ENCODE results near the gene HBP1. TPM values are rescaled to one million over a fixed set of nuclear protein-coding genes. Genes with fewer than 3 reads are reported as not detected.
A peak's percentile ranks its signal among the peaks of the same experiment; 100 is the strongest.
"Not testable (repeated sequence)": the region's sequence is repeated elsewhere in the genome, so short reads cannot be mapped to it uniquely, and the experiment has no call there.

HBP1 gene
- total RNA-seq, 1 experiment from 2014 or later = 44.8 TPM

GRCh38 chr7:107147464-107148393, 21.1 kb upstream of the HBP1 start:
- Histone ChIP-seq H3K27ac (no peak overlapping the region), H3K4me1 (replicated peaks) (peaks cover 3% of the 10 kb centered on the region), H3K9me3 (replicated peaks) (no peaks in the 10 kb centered on the region), H3K4me3 (no peak overlapping the region), H3K27me3 (replicated peaks) (no peaks in the 10 kb centered on the region), H3K36me3 (no peaks in the 10 kb centered on the region)
- peak in 1 of 2 experiments; percentile 34 for DNase-seq (ENCODE audit: low read depth in 1 of 2, low spot score in 2 of 2)

- Histone ChIP-seq H3K4me1 (replicated peaks) (peaks cover 3% of the 10 kb centered on the region), H3K27ac (no peak overlapping the region), H3K36me3 (no peaks in the 10 kb centered on the region), H3K4me3 (no peak overlapping the region), H3K27me3 (replicated peaks) (no peaks in the 10 kb centered on the region), H3K9me3 (replicated peaks) (no peaks in the 10 kb centered on the region)
- no peak for DNase-seq (ENCODE audit: low read depth in 1 of 2, low spot score in 2 of 2)
These were observed 20.1 kb upstream of the HBP1 start for GRCh38 chr7:107148721-107149120.

- DNase-seq (ENCODE audit: low read depth in 1 of 2, low spot score in 2 of 2) = no peak
- no peaks in the 10 kb centered on the region for H3K36me3 ChIP-seq
- H3K27me3 ChIP-seq (replicated peaks) = no peaks in the 10 kb centered on the region
- no peak overlapping the region for H3K4me3 ChIP-seq
- peaks cover 3% of the 10 kb centered on the region for H3K4me1 ChIP-seq (replicated peaks)
- no peak overlapping the region for H3K27ac ChIP-seq
- H3K9me3 ChIP-seq (replicated peaks) = no peaks in the 10 kb centered on the region
These were observed 18.9 kb upstream of the HBP1 start for GRCh38 chr7:107149863-107150262.

GRCh38 chr7:107150375-107151073, 18.3 kb upstream of the HBP1 start:
- Histone ChIP-seq H3K36me3 (no peaks in the 10 kb centered on the region), H3K4me1 (replicated peaks) (peaks cover 3% of the 10 kb centered on the region), H3K27ac (no peak overlapping the region), H3K27me3 (replicated peaks) (no peaks in the 10 kb centered on the region), H3K9me3 (replicated peaks) (no peaks in the 10 kb centered on the region), H3K4me3 (no peak overlapping the region)
- peak; percentile 62 to 64 for DNase-seq (ENCODE audit: low read depth in 1 of 2, low spot score in 2 of 2)

- DNase-seq (ENCODE audit: low read depth in 1 of 2, low spot score in 2 of 2) = no peak
- no peaks in the 10 kb centered on the region for H3K27me3 ChIP-seq (replicated peaks)
- no peak overlapping the region for H3K4me3 ChIP-seq
- no peaks in the 10 kb centered on the region for H3K36me3 ChIP-seq
- no peaks in the 10 kb centered on the region for H3K9me3 ChIP-seq (replicated peaks)
- peaks cover 3% of the 10 kb centered on the region for H3K4me1 ChIP-seq (replicated peaks)
- no peak overlapping the region for H3K27ac ChIP-seq
These were observed 17.3 kb upstream of the HBP1 start for GRCh38 chr7:107151538-107151937.

- no peaks in the 10 kb centered on the region for H3K27me3 ChIP-seq (replicated peaks)
- no peak overlapping the region for H3K27ac ChIP-seq
- H3K4me3 ChIP-seq = no peak overlapping the region
- peaks cover 3% of the 10 kb centered on the region for H3K4me1 ChIP-seq (replicated peaks)
- H3K9me3 ChIP-seq (replicated peaks) = no peaks in the 10 kb centered on the region
- no peak for DNase-seq (ENCODE audit: low read depth in 1 of 2, low spot score in 2 of 2)
- no peaks in the 10 kb centered on the region for H3K36me3 ChIP-seq
These were observed 16.8 kb upstream of the HBP1 start for GRCh38 chr7:107152011-107152410.

- DNase-seq (ENCODE audit: low read depth in 1 of 2, low spot score in 2 of 2) = no peak
- H3K9me3 ChIP-seq (replicated peaks) = no peaks in the 10 kb centered on the region
- H3K27me3 ChIP-seq (replicated peaks) = no peaks in the 10 kb centered on the region
- no peaks in the 10 kb centered on the region for H3K36me3 ChIP-seq
- no peaks in the 10 kb centered on the region for H3K4me1 ChIP-seq (replicated peaks)
- no peak overlapping the region for H3K27ac ChIP-seq
- no peak overlapping the region for H3K4me3 ChIP-seq
These were observed 14.0 kb upstream of the HBP1 start for GRCh38 chr7:107154826-107155225.

- not testable (repeated sequence) for DNase-seq (ENCODE audit: low read depth in 1 of 2, low spot score in 2 of 2); H3K27me3 ChIP-seq (replicated peaks); H3K36me3 ChIP-seq; H3K4me3 ChIP-seq; H3K9me3 ChIP-seq (replicated peaks); H3K4me1 ChIP-seq (replicated peaks); H3K27ac ChIP-seq
These were observed 13.1 kb upstream of the HBP1 start for GRCh38 chr7:107155726-107156125.

- no peaks in the 10 kb centered on the region for H3K27me3 ChIP-seq (replicated peaks)
- no peak overlapping the region for H3K4me3 ChIP-seq
- H3K36me3 ChIP-seq = no peaks in the 10 kb centered on the region
- H3K4me1 ChIP-seq (replicated peaks) = no peaks in the 10 kb centered on the region
- H3K27ac ChIP-seq = no peak overlapping the region
- no peak for DNase-seq (ENCODE audit: low read depth in 1 of 2, low spot score in 2 of 2)
- H3K9me3 ChIP-seq (replicated peaks) = no peaks in the 10 kb centered on the region
These were observed 11.7 kb upstream of the HBP1 start for GRCh38 chr7:107157091-107157490.

GRCh38 chr7:107158028-107158427, 10.8 kb upstream of the HBP1 start:
- no peaks in the 10 kb centered on the region for H3K4me1 ChIP-seq (replicated peaks)
- H3K9me3 ChIP-seq (replicated peaks) = no peaks in the 10 kb centered on the region
- no peaks in the 10 kb centered on the region for H3K36me3 ChIP-seq
- no peak for DNase-seq (ENCODE audit: low read depth in 1 of 2, low spot score in 2 of 2)
- H3K4me3 ChIP-seq = no peak overlapping the region
- no peaks in the 10 kb centered on the region for H3K27me3 ChIP-seq (replicated peaks)
- H3K27ac ChIP-seq = no peak overlapping the region

- Histone ChIP-seq H3K36me3 (no peaks in the 10 kb centered on the region), H3K9me3 (replicated peaks) (no peaks in the 10 kb centered on the region), H3K4me3 (no peak overlapping the region), H3K27me3 (replicated peaks) (no peaks in the 10 kb centered on the region), H3K4me1 (replicated peaks) (0 out of 2 replicates have a peak, but pooled peaks cover 6% of the 10 kb centered on the region), H3K27ac (no peak overlapping the region)
- DNase-seq (ENCODE audit: low read depth in 1 of 2, low spot score in 2 of 2) = no peak
These were observed 8.4 kb upstream of the HBP1 start for GRCh38 chr7:107160389-107160788.

- 0 out of 2 replicates have a peak, but pooled peaks cover 6% of the 10 kb centered on the region for H3K4me1 ChIP-seq (replicated peaks)
- no peak overlapping the region for H3K4me3 ChIP-seq
- H3K27ac ChIP-seq = no peak overlapping the region
- H3K9me3 ChIP-seq (replicated peaks) = no peaks in the 10 kb centered on the region
- H3K27me3 ChIP-seq (replicated peaks) = no peaks in the 10 kb centered on the region
- DNase-seq (ENCODE audit: low read depth in 1 of 2, low spot score in 2 of 2) = no peak
- H3K36me3 ChIP-seq = no peaks in the 10 kb centered on the region
These were observed 7.4 kb upstream of the HBP1 start for GRCh38 chr7:107161415-107161814.

GRCh38 chr7:107162475-107162874, 6.3 kb upstream of the HBP1 start:
- 0 out of 2 replicates have a peak, but pooled peaks cover 6% of the 10 kb centered on the region for H3K4me1 ChIP-seq (replicated peaks)
- no peaks in the 10 kb centered on the region for H3K27me3 ChIP-seq (replicated peaks)
- H3K27ac ChIP-seq = no peak overlapping the region
- no peak overlapping the region for H3K4me3 ChIP-seq
- DNase-seq (ENCODE audit: low read depth in 1 of 2, low spot score in 2 of 2) = no peak
- no peaks in the 10 kb centered on the region for H3K36me3 ChIP-seq
- no peaks in the 10 kb centered on the region for H3K9me3 ChIP-seq (replicated peaks)

- no peak overlapping the region for H3K4me3 ChIP-seq
- no peaks in the 10 kb centered on the region for H3K27me3 ChIP-seq (replicated peaks)
- no peak for DNase-seq (ENCODE audit: low read depth in 1 of 2, low spot score in 2 of 2)
- no peaks in the 10 kb centered on the region for H3K36me3 ChIP-seq
- no peak overlapping the region for H3K27ac ChIP-seq
- H3K4me1 ChIP-seq (replicated peaks) = 0 out of 2 replicates have a peak, but pooled peaks cover 6% of the 10 kb centered on the region
- no peaks in the 10 kb centered on the region for H3K9me3 ChIP-seq (replicated peaks)
These were observed 4.7 kb upstream of the HBP1 start for GRCh38 chr7:107164092-107164491.
